HCT116 (cell line): Measurements from ENCODE around the gene SLC40A1. TPM values are rescaled to one million over a fixed set of nuclear protein-coding genes. Genes with fewer than 3 reads are reported as not detected.

Experiments
- ATAC-seq: fragments of 200-7000 bp; cut with Tn5 transposase; 2 replicates; pipeline ENCODE4 v1.9.1; 2020; ENCODE audit warnings: mild to moderate bottlenecking, moderate library complexity
- BruUV-seq: library from RNA; stranded (reverse); fragments of 400-500 nt; replicated peaks from 2 replicates; lab custom pipeline; 2021; lab: Mats Ljungman, UMichigan
- CTCF ChIA-PET: fragments of 300-600 bp; sonication (Branson Sonifier 250); formaldehyde crosslinking; loops from one replicate; lab custom pipeline; 2021; ENCODE audit warnings: antibody characterized with exemption; lab: Charles Lee
- POLR2A ChIA-PET: fragments of 300-600, 350-600 bp; sonication (Branson Sonifier 250); formaldehyde crosslinking; loops from one replicate; lab custom pipeline; 2021; ENCODE audit warnings: antibody characterized with exemption; lab: Charles Lee
- RAD21 ChIA-PET, 2 experiments: fragments of 300-600 bp; sonication (Branson Sonifier 250); formaldehyde crosslinking; loops; one replicate each; lab custom pipeline; 2023; ENCODE audit warnings: low total read pairs in 2 of 2; ENCODE audit not compliant: uncharacterized antibody in 2 of 2, unreplicated experiment in 2 of 2, low non-redundant PET in 1 of 2; lab: Charles Lee
- DNase-seq: peaks from one replicate; pipeline ENCODE4 v3.0.0-alpha.2; 2010; ENCODE audit warnings: low read depth, low spot score
- H2AFZ ChIP-seq: fragments of 200-600 bp; shearing (Covaris generic), sonication (generic); 2 replicates; pipeline ENCODE4 v1.6.1; 2017; ENCODE audit warnings: low read depth, mixed run types, mixed read lengths, antibody characterized with exemption, low read length; ENCODE audit not compliant: poor library complexity, severe bottlenecking
- H3K27ac ChIP-seq: 2 replicates; pipeline ENCODE4 v1.5.1; 2012; ENCODE audit warnings: low read depth, low read length
- H3K27me3 ChIP-seq: fragments of 200-600 bp; sonication (generic); 2 replicates; pipeline ENCODE4 v1.6.1; 2016; ENCODE audit warnings: mixed run types, low read length, mixed read lengths; ENCODE audit not compliant: insufficient read depth
- H3K36me3 ChIP-seq, 2 experiments: fragments of 200-500 bp in 1 of 2; fragments of 200-600 bp in 1 of 2; sonication (Bioruptor generic) in 1 of 2; sonication (generic) in 1 of 2; 2 replicates each; pipeline versions ENCODE4 v1.5.1 to v1.6.1; 2014 to 2016; ENCODE audit warnings: low read length in 2 of 2, inconsistent platforms in 1 of 2, mixed read lengths in 1 of 2, mixed run types in 1 of 2; ENCODE audit not compliant: insufficient read depth in 2 of 2, control insufficient read depth in 1 of 2
- H3K4me1 ChIP-seq, 2 experiments: fragments of 200-600 bp in 1 of 2; sonication (generic) in 1 of 2; 2 replicates each; pipeline versions ENCODE4 v1.5.1 to v1.6.1; 2012 to 2017; ENCODE audit warnings: low read length in 2 of 2, inconsistent platforms in 1 of 2, mild to moderate bottlenecking in 1 of 2, mixed read lengths in 1 of 2, mixed run types in 1 of 2, moderate library complexity in 1 of 2; ENCODE audit not compliant: insufficient read depth in 2 of 2, control insufficient read depth in 1 of 2
- H3K4me2 ChIP-seq: fragments of 200-600 bp; sonication (generic); 2 replicates; pipeline ENCODE4 v1.6.1; 2017; ENCODE audit warnings: mixed run types, low read length, mixed read lengths
- H3K4me3 ChIP-seq, 2 experiments: fragments of 200-600 bp in 1 of 2; sonication (generic) in 1 of 2; replicated peaks in 1 of 2; 2 replicates each; pipeline ENCODE4 v1.5.1; 2011 to 2016; ENCODE audit warnings: low read length in 2 of 2, control low read depth in 1 of 2, low read depth in 1 of 2, mild to moderate bottlenecking in 1 of 2, mixed read lengths in 1 of 2, mixed run types in 1 of 2
- H3K79me2 ChIP-seq: fragments of 200-600 bp; sonication (generic); 2 replicates; pipeline ENCODE4 v1.6.1; 2017; ENCODE audit warnings: mild to moderate bottlenecking, mixed run types, low read length, moderate library complexity, mixed read lengths; ENCODE audit not compliant: insufficient read depth
- H3K9ac ChIP-seq: fragments of 200-600 bp; sonication (generic); 2 replicates; pipeline ENCODE4 v1.6.1; 2016; ENCODE audit warnings: low read length, mixed read lengths
- H3K9me2 ChIP-seq: fragments of 200-600 bp; sonication (generic), shearing (Covaris generic); 2 replicates; pipeline ENCODE4 v1.6.1; 2017; ENCODE audit warnings: mixed run types, mild to moderate bottlenecking, moderate library complexity; ENCODE audit not compliant: insufficient read depth
- H3K9me3 ChIP-seq, 2 experiments: fragments of 200-500 bp in 1 of 2; fragments of 200-600 bp in 1 of 2; sonication (Bioruptor generic) in 1 of 2; sonication (generic) in 1 of 2; 2 replicates each; pipeline ENCODE4 v1.6.1; 2014 to 2017; ENCODE audit warnings: low read length in 2 of 2, mixed read lengths in 2 of 2, inconsistent platforms in 1 of 2, low read depth in 1 of 2, mild to moderate bottlenecking in 1 of 2, mixed run types in 1 of 2, moderate library complexity in 1 of 2; ENCODE audit not compliant: control insufficient read depth in 1 of 2, insufficient read depth in 1 of 2
- H4K20me1 ChIP-seq: fragments of 200-600 bp; sonication (generic), shearing (Covaris generic); 2 replicates; pipeline ENCODE4 v1.6.1; 2017; ENCODE audit warnings: mixed run types, mild to moderate bottlenecking, moderate library complexity; ENCODE audit not compliant: insufficient read depth
- CEBPB ChIP-seq: IDR thresholded peaks from 2 replicates; pipeline ENCODE4 v1.6.1; 2012; ENCODE audit warnings: low read depth
- EGR1 ChIP-seq: IDR thresholded peaks from 2 replicates; pipeline ENCODE4 v1.6.1; 2012; ENCODE audit warnings: low read depth
- ELF1 ChIP-seq: IDR thresholded peaks from 2 replicates; pipeline ENCODE4 v1.6.1; 2012; ENCODE audit warnings: low read depth, borderline replicate concordance
- EZH2 ChIP-seq: fragments of 200-600 bp; sonication (generic); IDR thresholded peaks from 2 replicates; pipeline ENCODE4 v1.6.1; 2017; ENCODE audit warnings: antibody characterized with exemption, mixed run types
- FOSL1 ChIP-seq: IDR thresholded peaks from 2 replicates; pipeline ENCODE4 v1.6.1; 2012; ENCODE audit warnings: low read depth
- POLR2A ChIP-seq: IDR thresholded peaks from 2 replicates; pipeline ENCODE4 v1.7.0; 2011; ENCODE audit warnings: borderline replicate concordance; ENCODE audit not compliant: insufficient read depth, insufficient read length; ENCODE audit errors: extremely low read depth
- POLR2AphosphoS5 ChIP-seq: IDR thresholded peaks from 2 replicates; pipeline ENCODE4 v1.6.1; 2011; ENCODE audit warnings: mild to moderate bottlenecking, low read depth, low read length, moderate library complexity
- SIN3A ChIP-seq: IDR thresholded peaks from 2 replicates; pipeline ENCODE4 v1.6.1; 2012; ENCODE audit warnings: low read depth
- SP1 ChIP-seq: IDR thresholded peaks from 2 replicates; pipeline ENCODE4 v1.6.1; 2012; ENCODE audit warnings: low read depth
- SRF ChIP-seq: IDR thresholded peaks from 2 replicates; pipeline ENCODE4 v1.6.1; 2012; ENCODE audit warnings: low read depth
- TCF7L2 ChIP-seq: IDR thresholded peaks from 2 replicates; pipeline ENCODE4 v1.7.0; 2011; ENCODE audit warnings: borderline replicate concordance, inconsistent platforms; ENCODE audit not compliant: insufficient read depth, insufficient read length; ENCODE audit errors: extremely low read depth
- YY1 ChIP-seq: IDR thresholded peaks from 2 replicates; pipeline ENCODE4 v1.6.1; 2011; ENCODE audit warnings: low read length, low read depth, moderate library complexity, mild to moderate bottlenecking; ENCODE audit not compliant: insufficient replicate concordance; ENCODE audit errors: extremely low read depth
- intact Hi-C: fragments of 100-400 bp; cut with micrococcal nuclease; formaldehyde crosslinking; loops from 2 replicates; pipeline ENCODE4 v1.10.0; 2022
- total RNA-seq: library from RNA; stranded (reverse); gene quantifications from one replicate; pipeline ENCODE4 v1.2.1, GENCODE V29; 2021; ENCODE audit not compliant: unreplicated experiment
- TF ChIP-seq, protein P1 (sequence below): IDR thresholded peaks from 2 replicates; pipeline ENCODE4 v1.6.1; 2012; ENCODE audit warnings: low read depth
- TF ChIP-seq, protein P2 (sequence below), 3 experiments: fragments of 200-600 bp in 1 of 3; sonication (generic) in 1 of 3; IDR thresholded peaks in 2 of 3; conservative IDR thresholded peaks in 1 of 3; 2 replicates each; pipeline ENCODE4 v1.5.1; 2012 to 2017; ENCODE audit warnings: low read depth in 2 of 3, low read length in 2 of 3, antibody characterized with exemption in 1 of 3, borderline replicate concordance in 1 of 3, control low read depth in 1 of 3, mild to moderate bottlenecking in 1 of 3, mixed read lengths in 1 of 3, mixed run types in 1 of 3, moderate library complexity in 1 of 3; ENCODE audit not compliant: insufficient read depth in 1 of 3
- TF ChIP-seq, protein P3 (sequence below): IDR thresholded peaks from 2 replicates; pipeline ENCODE4 v1.6.1; 2011; ENCODE audit warnings: mild to moderate bottlenecking, low read length, moderate library complexity; ENCODE audit not compliant: insufficient replicate concordance; ENCODE audit errors: extremely low read depth
- TF ChIP-seq, protein P4 (sequence below): IDR thresholded peaks from 2 replicates; pipeline ENCODE4 v1.6.1; 2012

SLC40A1 gene
- total RNA-seq, 1 experiment from 2014 or later = 1.5 TPM

DNA sequence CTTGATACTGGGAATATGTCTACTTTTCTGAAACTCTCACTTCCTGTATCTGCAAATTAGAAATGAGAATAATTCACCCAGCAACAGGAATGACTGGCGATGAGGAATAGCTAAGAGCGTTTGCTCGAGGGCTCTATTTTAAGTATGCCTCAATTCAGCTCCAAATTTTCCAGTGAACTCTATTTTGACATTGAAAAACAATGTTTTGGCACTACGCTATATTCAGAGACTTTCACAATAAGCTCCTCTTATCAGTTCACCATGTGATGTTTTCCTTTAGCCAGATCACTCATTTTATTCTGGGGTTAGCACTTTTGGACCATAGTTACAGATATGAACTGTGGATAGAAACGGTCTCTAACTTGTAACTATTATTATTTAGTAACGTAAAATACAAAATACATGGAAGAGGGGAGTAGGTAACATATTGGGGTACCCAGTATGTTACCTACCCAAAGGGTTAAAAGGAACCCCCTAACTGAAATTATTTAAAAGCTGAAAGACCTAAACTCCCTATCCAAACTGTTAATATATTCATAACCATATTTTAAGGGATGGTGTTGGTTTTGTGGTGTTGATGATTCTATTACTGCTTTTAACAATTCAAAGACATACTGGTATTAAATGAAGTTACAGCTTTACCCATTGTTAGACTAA, 28.1 kb downstream of the SLC40A1 start:
- peaks cover 0 to 2% of the 10 kb centered on the region in 2 experiments; a peak in 1 of 4 replicates for H3K4me1 ChIP-seq
- no peak for DNase-seq

More for the DNA sequence above, 28.1 kb downstream of the SLC40A1 start:
- no peak for TF ChIP-seq SIN3A
- TF ChIP-seq POLR2AphosphoS5 = no peak
- no peak for TF ChIP-seq CEBPB
- TF ChIP-seq, protein P1, sequence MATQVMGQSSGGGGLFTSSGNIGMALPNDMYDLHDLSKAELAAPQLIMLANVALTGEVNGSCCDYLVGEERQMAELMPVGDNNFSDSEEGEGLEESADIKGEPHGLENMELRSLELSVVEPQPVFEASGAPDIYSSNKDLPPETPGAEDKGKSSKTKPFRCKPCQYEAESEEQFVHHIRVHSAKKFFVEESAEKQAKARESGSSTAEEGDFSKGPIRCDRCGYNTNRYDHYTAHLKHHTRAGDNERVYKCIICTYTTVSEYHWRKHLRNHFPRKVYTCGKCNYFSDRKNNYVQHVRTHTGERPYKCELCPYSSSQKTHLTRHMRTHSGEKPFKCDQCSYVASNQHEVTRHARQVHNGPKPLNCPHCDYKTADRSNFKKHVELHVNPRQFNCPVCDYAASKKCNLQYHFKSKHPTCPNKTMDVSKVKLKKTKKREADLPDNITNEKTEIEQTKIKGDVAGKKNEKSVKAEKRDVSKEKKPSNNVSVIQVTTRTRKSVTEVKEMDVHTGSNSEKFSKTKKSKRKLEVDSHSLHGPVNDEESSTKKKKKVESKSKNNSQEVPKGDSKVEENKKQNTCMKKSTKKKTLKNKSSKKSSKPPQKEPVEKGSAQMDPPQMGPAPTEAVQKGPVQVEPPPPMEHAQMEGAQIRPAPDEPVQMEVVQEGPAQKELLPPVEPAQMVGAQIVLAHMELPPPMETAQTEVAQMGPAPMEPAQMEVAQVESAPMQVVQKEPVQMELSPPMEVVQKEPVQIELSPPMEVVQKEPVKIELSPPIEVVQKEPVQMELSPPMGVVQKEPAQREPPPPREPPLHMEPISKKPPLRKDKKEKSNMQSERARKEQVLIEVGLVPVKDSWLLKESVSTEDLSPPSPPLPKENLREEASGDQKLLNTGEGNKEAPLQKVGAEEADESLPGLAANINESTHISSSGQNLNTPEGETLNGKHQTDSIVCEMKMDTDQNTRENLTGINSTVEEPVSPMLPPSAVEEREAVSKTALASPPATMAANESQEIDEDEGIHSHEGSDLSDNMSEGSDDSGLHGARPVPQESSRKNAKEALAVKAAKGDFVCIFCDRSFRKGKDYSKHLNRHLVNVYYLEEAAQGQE = no peak
- TF ChIP-seq SRF = no peak
- TF ChIP-seq EZH2 = no peak
- TF ChIP-seq ELF1 = no peak
- TF ChIP-seq SP1 = no peak
- no peak for TF ChIP-seq TCF7L2
- TF ChIP-seq YY1 = no peak
- TF ChIP-seq POLR2A = no peak
- TF ChIP-seq EGR1 = no peak
- TF ChIP-seq, protein P2, sequence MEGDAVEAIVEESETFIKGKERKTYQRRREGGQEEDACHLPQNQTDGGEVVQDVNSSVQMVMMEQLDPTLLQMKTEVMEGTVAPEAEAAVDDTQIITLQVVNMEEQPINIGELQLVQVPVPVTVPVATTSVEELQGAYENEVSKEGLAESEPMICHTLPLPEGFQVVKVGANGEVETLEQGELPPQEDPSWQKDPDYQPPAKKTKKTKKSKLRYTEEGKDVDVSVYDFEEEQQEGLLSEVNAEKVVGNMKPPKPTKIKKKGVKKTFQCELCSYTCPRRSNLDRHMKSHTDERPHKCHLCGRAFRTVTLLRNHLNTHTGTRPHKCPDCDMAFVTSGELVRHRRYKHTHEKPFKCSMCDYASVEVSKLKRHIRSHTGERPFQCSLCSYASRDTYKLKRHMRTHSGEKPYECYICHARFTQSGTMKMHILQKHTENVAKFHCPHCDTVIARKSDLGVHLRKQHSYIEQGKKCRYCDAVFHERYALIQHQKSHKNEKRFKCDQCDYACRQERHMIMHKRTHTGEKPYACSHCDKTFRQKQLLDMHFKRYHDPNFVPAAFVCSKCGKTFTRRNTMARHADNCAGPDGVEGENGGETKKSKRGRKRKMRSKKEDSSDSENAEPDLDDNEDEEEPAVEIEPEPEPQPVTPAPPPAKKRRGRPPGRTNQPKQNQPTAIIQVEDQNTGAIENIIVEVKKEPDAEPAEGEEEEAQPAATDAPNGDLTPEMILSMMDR (IDR thresholded peaks at IDR 0.05 in 2 of 3, conservative IDR thresholded peaks at IDR 0.05 in 1 of 3; ENCODE audit: borderline replicate concordance in 1 of 3, insufficient read depth in 1 of 3, low read depth in 2 of 3, low read length in 2 of 3) = no peak
- TF ChIP-seq FOSL1 = no peak
- TF ChIP-seq, protein P3, sequence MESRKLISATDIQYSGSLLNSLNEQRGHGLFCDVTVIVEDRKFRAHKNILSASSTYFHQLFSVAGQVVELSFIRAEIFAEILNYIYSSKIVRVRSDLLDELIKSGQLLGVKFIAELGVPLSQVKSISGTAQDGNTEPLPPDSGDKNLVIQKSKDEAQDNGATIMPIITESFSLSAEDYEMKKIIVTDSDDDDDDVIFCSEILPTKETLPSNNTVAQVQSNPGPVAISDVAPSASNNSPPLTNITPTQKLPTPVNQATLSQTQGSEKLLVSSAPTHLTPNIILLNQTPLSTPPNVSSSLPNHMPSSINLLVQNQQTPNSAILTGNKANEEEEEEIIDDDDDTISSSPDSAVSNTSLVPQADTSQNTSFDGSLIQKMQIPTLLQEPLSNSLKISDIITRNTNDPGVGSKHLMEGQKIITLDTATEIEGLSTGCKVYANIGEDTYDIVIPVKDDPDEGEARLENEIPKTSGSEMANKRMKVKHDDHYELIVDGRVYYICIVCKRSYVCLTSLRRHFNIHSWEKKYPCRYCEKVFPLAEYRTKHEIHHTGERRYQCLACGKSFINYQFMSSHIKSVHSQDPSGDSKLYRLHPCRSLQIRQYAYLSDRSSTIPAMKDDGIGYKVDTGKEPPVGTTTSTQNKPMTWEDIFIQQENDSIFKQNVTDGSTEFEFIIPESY = no peak
- TF ChIP-seq, protein P4, sequence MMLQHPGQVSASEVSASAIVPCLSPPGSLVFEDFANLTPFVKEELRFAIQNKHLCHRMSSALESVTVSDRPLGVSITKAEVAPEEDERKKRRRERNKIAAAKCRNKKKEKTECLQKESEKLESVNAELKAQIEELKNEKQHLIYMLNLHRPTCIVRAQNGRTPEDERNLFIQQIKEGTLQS = no peak
- TF ChIP-seq, all 23 proteins: peak for 0
- Histone ChIP-seq H4K20me1 (no peaks in the 10 kb centered on the region), H3K9ac (no peak overlapping the region), H3K27ac (no peak overlapping the region), H3K9me3 (no peaks in the 10 kb centered on the region), H3K79me2 (no peaks in the 10 kb centered on the region), H3K9me2 (no peaks in the 10 kb centered on the region), H3K27me3 (no peaks in the 10 kb centered on the region), H2AFZ (peak overlapping the region; percentile 52), H3K36me3 (no peaks in the 10 kb centered on the region), H3K4me2 (no peak overlapping the region), H3K4me3 (no peak overlapping the region)
- BruUV-seq = no TSS peak
- no peak for ATAC-seq
- ChIA-PET CTCF (no interaction called here), RAD21 (no interaction called here), POLR2A (no interaction called here)
- intact Hi-C loops = no loop called here
